K562 treated with DMSO at 1 percent for 48 hours (cell line): ENCODE measurements around the gene VSIG1. TPM values are rescaled to one million over a fixed set of nuclear protein-coding genes. Genes with fewer than 3 reads are reported as not detected.

Experiments used
- total RNA-seq: library from RNA; unstranded; fragments of 300-600 nt; gene quantifications from 2 replicates; pipeline ENCODE4 v1.2.3, GENCODE V29; 2022; ENCODE audit warnings: low replicate concordance; ENCODE audit errors: extremely low read depth

Gene VSIG1
- not detected in 2 replicates for total RNA-seq

DNA sequence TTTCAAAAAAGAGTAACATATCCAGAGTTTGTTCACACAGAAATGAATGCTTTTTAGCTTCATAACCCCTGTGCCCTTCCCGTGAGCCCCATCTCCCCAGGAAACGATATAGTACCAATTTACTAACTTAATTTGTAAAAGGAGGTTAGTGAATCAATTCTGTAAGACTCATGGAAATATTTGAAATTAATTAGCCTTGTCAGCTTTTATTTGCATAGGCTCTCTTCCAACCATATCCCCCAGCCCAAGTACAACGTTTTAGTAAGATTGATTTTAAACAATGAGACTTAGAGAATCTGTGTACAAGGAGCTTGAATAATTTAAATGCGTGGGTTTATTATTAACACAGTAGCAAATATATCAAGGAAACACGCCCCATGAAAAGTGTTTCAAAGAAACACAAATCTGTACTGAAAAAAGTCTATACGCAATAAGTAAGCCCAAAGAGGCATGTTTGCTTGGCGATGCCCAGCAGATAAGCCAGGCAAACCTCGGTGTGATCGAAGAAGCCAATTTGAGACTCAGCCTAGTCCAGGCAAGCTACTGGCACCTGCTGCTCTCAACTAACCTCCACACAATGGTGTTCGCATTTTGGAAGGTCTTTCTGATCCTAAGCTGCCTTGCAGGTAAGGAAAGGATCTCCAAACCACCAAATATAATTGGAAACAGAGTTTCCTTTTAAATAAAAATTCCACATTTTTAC, at the start of gene VSIG1:
VSIG1 (plus strand) TSS at position 512 of the 703 bp plus-strand sequence; CDS start at position 578, 66 bp downstream.

DNA sequence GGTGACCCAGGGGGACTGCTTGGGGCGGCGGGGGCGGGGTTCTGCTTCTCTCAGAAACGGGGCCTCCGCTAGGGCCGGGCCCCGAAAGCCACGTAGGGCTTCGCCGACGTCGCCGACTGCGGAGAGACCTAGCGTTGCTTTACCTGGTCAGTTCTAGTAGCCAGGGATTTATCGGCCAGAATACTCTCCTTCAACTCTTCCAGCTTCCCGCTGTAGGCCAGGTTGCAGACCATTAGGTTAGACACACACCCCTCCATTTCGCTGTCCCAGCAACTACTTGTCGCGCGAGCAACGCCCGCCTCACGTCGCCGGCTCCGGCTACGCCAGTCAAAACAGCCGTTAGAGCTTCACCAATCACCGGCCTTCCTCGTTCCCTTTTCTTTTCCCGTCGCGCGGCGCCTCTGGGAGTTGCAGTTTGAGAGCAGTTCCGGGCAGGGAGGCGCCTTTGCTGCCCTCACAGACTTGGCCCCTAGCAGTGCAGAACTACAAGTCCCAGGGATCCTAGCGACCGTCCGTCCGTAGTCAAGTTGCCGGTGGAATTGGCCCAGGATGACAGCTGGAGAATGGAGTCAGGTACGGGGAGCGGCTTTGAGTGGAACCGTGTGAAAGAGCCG, 46.5 kb downstream of the VSIG1 start, which contains the start of the genes ATG4A and PSMD10:
ATG4A (plus strand) TSS at position 515 of the 614 bp plus-strand sequence; CDS start at position 564, 49 bp downstream.
PSMD10 (minus strand) TSS at position 279 of the 614 bp plus-strand sequence; CDS start at position 257, 22 bp downstream.

Other genes starting within 250 kb of the VSIG1 start
- not detected in 2 replicates for gene MID2, start 219.2 kb upstream of the VSIG1 start, total RNA-seq
- gene TEX13B, start 62.7 kb upstream of the VSIG1 start, total RNA-seq, result not detected in 2 replicates
- not detected in 2 replicates for gene PSMD10, start 46.5 kb downstream of the VSIG1 start, total RNA-seq
- gene ATG4A, start 46.7 kb downstream of the VSIG1 start, total RNA-seq, result not detected in 2 replicates